ENCODE measurements around the gene DNAH12. TPM values are rescaled to one million over a fixed set of nuclear protein-coding genes. Genes with fewer than 3 reads are reported as not detected.

The DNAH12 gene
- total RNA-seq, 6 experiments from 2014 or later, result 0.05 to 0.07 (median 0.05) TPM; not detected in 1

DNA sequence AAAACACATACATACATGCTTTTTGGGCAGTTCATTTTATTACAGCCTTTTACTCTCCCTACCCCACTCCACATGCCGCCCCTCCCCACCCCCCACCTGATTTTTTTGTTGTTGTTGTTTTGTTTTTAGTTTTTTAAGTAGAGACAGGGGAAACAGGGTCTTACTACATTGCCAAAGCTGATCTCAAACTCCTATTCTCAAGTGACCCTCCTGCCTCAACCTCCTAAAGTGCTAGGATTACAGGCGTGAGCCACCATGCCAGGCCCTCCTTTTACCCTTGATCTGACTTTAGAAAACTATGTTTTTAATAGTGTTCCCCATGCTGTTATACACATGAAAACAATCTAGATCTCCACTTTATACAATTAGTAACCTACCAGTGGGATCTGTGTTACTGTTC is 26.7 kb upstream of the DNAH12 start:
- Mint-ChIP-seq H3K27me3 (ENCODE audit: insufficient read depth) (peaks cover 20% of the 10 kb centered on the region; the same call in 1 of the 2 replicates), H3K36me3 (ENCODE audit: low read depth) (peaks cover 26% of the 10 kb centered on the region), H3K9me3 (no peaks in the 10 kb centered on the region)

DNA sequence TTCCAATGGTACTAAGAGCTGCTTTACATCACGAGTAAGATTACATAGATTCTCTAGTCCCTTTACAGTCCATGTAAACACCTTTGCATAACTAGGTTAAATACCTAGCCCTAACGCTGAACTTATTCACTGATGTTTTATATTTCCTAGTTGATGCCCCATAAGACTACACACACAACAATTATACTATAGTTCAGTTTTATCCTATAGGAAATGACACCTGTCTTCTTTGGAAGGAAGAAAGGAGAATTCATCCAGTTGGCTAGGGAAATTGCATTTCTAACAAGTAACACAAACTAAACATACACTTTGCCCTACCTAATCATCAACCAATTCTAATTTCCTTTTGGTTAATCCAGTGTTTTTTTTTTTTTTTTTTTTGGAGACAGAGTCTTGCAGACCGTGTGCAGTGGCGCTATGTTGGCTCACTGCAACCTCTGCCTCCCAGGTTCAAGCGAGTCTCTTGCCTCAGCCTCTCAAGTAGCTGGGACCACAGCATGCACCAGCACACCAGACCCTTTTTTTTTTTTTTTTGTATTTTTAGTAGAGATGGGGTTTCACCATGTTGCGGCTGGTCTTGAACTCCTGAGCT is 25.8 kb upstream of the DNAH12 start:
- no peak overlapping the region for H3K4me3 Mint-ChIP-seq
- DNase-seq, result no peak
- H3K4me1 Mint-ChIP-seq (ENCODE audit: low read depth), result no peaks in the 10 kb centered on the region
- peaks cover 20% of the 10 kb centered on the region; the same call in 1 of the 2 replicates for H3K27me3 Mint-ChIP-seq (ENCODE audit: insufficient read depth)
- H3K27ac Mint-ChIP-seq, result no peak overlapping the region
- H3K36me3 Mint-ChIP-seq (ENCODE audit: low read depth), result peaks cover 23% of the 10 kb centered on the region
- no peaks in the 10 kb centered on the region for H3K9me3 Mint-ChIP-seq
- TF ChIP-seq, protein P1, sequence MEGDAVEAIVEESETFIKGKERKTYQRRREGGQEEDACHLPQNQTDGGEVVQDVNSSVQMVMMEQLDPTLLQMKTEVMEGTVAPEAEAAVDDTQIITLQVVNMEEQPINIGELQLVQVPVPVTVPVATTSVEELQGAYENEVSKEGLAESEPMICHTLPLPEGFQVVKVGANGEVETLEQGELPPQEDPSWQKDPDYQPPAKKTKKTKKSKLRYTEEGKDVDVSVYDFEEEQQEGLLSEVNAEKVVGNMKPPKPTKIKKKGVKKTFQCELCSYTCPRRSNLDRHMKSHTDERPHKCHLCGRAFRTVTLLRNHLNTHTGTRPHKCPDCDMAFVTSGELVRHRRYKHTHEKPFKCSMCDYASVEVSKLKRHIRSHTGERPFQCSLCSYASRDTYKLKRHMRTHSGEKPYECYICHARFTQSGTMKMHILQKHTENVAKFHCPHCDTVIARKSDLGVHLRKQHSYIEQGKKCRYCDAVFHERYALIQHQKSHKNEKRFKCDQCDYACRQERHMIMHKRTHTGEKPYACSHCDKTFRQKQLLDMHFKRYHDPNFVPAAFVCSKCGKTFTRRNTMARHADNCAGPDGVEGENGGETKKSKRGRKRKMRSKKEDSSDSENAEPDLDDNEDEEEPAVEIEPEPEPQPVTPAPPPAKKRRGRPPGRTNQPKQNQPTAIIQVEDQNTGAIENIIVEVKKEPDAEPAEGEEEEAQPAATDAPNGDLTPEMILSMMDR (IDR thresholded peaks at IDR 0.05), result no peak

More for the DNA sequence above, 26.7 kb upstream of the DNAH12 start:
- Mint-ChIP-seq H3K27ac (no peak overlapping the region), H3K4me1 (ENCODE audit: low read depth) (peaks cover 5% of the 10 kb centered on the region; the same call in 1 of the 2 replicates), H3K4me3 (no peak overlapping the region)
- TF ChIP-seq, protein P1 (IDR thresholded peaks at IDR 0.05), result no peak
- DNase-seq, result no peak

DNA sequence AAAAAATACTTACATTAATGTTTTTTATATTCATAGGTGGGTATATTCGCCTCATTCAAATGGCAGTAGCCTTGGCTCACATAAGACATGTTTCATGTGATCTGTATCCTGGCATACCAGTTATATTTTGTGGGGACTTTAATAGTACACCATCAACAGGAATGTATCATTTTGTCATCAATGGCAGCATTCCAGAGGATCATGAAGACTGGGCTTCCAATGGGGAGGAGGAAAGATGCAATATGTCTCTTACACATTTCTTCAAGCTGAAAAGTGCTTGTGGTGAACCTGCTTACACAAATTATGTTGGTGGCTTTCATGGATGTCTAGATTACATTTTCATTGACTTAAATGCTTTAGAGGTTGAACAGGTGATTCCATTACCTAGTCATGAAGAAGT is 15.4 kb upstream of the DNAH12 start:
- peak overlapping the region; percentile 57 for H3K4me3 Mint-ChIP-seq
- peaks cover 42% of the 10 kb centered on the region for H3K36me3 Mint-ChIP-seq (ENCODE audit: low read depth)
- TF ChIP-seq, protein P1 (IDR thresholded peaks at IDR 0.05), result no peak
- DNase-seq, result peak; percentile 31
- no peaks in the 10 kb centered on the region for H3K9me3 Mint-ChIP-seq
- 0 out of 2 replicates have a peak overlapping the region, but pooled peaks have one; percentile 12 for H3K27ac Mint-ChIP-seq
- H3K27me3 Mint-ChIP-seq (ENCODE audit: insufficient read depth), result no peaks in the 10 kb centered on the region
- peaks cover 46% of the 10 kb centered on the region for H3K4me1 Mint-ChIP-seq (ENCODE audit: low read depth)

DNA sequence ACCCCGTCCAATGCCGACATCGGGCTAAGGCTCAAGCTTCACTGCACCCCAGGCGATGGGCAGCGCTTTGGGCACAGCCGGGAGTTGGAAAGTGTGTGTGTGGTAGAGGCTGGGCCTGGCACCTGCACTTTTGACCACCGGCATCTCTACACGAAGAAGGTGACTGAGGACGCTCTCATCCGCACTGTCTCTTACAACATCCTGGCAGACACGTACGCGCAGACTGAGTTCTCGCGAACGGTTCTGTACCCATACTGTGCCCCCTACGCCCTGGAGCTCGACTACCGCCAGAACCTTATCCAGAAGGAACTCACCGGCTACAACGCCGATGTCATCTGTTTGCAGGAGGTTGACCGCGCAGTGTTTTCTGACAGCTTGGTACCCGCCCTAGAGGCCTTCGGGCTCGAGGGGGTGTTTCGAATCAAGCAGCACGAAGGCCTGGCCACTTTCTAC is 13.0 kb upstream of the DNAH12 start:
- Mint-ChIP-seq H3K36me3 (ENCODE audit: low read depth) (peaks cover 42% of the 10 kb centered on the region), H3K4me1 (ENCODE audit: low read depth) (peaks cover 46% of the 10 kb centered on the region), H3K27me3 (ENCODE audit: insufficient read depth) (no peaks in the 10 kb centered on the region; the same call in 1 of the 2 replicates), H3K4me3 (peak overlapping the region; percentile 94), H3K27ac (peak overlapping the region; percentile 98), H3K9me3 (no peaks in the 10 kb centered on the region)
- TF ChIP-seq, protein P1 (IDR thresholded peaks at IDR 0.05), result no peak
- peak; percentile 34 for DNase-seq

DNA sequence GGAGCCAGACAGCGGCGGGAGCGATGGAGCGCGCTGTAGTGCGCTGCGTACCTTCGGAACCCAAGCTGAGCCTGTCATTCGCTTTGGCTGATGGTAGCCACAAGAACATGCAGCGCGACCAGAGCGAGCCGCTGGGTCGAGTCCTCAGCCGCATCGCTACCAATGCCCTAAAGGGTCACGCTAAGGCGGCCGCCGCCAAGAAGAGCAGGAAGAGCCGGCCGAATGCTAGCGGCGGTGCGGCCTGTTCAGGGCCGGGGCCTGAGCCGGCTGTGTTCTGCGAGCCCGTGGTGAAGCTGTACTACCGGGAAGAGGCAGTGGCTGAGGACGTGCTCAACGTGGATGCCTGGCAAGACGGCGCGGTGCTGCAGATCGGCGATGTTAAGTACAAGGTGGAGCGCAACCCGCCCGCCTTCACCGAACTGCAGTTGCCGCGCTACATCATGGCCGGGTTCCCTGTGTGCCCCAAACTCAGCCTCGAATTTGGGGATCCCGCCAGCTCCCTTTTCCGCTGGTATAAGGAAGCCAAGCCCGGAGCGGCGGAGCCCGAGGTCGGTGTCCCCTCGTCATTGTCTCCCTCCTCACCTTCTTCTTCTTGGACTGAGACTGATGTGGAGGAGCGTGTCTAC is 12.4 kb upstream of the DNAH12 start:
- Mint-ChIP-seq H3K27ac (peak overlapping the region; percentile 98), H3K9me3 (no peaks in the 10 kb centered on the region), H3K4me3 (peak overlapping the region; percentile 94), H3K36me3 (ENCODE audit: low read depth) (peaks cover 42% of the 10 kb centered on the region), H3K27me3 (ENCODE audit: insufficient read depth) (no peaks in the 10 kb centered on the region; the same call in 1 of the 2 replicates), H3K4me1 (ENCODE audit: low read depth) (peaks cover 46% of the 10 kb centered on the region)
- no peak for DNase-seq
- TF ChIP-seq, protein P1 (IDR thresholded peaks at IDR 0.05), result no peak

Measured in HFFc6 (cell line).